CD14-positive monocyte (primary cell): ENCODE measurements around the gene CPB2. TPM values are rescaled to one million over a fixed set of nuclear protein-coding genes. Genes with fewer than 3 reads are reported as not detected.

ENCODE experiments used
- DNase-seq, 3 donors: peaks; one replicate each; pipeline ENCODE4 v3.0.0-alpha.2; 2011 to 2022
- H2AFZ ChIP-seq: 2 replicates; pipeline ENCODE4 v1.6.0; 2012; ENCODE audit warnings: mild to moderate bottlenecking, low read depth, low read length, inconsistent platforms; ENCODE audit not compliant: insufficient read depth, poor library complexity, severe bottlenecking
- H3K27ac ChIP-seq, 2 donors: 1 replicate in 1 of 2; 2 replicates in 1 of 2; pipeline ENCODE4 v1.5.1; 2012 to 2013; ENCODE audit warnings: low read length in 2 of 2, control low read depth in 1 of 2, inconsistent platforms in 1 of 2, low read depth in 1 of 2, mild to moderate bottlenecking in 1 of 2
- H3K27me3 ChIP-seq, 2 donors: one replicate each; pipeline versions ENCODE4 v1.6.0 to v1.6.1; 2011 to 2013; ENCODE audit warnings: low read length in 2 of 2; ENCODE audit not compliant: control insufficient read depth in 2 of 2, insufficient read depth in 2 of 2
- H3K36me3 ChIP-seq, 2 donors: replicated peaks in 1 of 2; 1 replicate in 1 of 2; 2 replicates in 1 of 2; pipeline versions ENCODE4 v1.5.1 to v1.6.1; 2012 to 2013; ENCODE audit warnings: low read length in 2 of 2, control low read depth in 1 of 2, inconsistent platforms in 1 of 2, mild to moderate bottlenecking in 1 of 2; ENCODE audit not compliant: insufficient read depth in 2 of 2, control insufficient read depth in 1 of 2
- H3K4me1 ChIP-seq, 2 donors: 1 replicate in 1 of 2; 2 replicates in 1 of 2; pipeline versions ENCODE4 v1.5.1 to v1.6.1; 2012 to 2013; ENCODE audit warnings: low read length in 2 of 2, control low read depth in 1 of 2, inconsistent platforms in 1 of 2, mild to moderate bottlenecking in 1 of 2, moderate library complexity in 1 of 2; ENCODE audit not compliant: insufficient read depth in 2 of 2, control insufficient read depth in 1 of 2
- H3K4me2 ChIP-seq: replicated peaks from 2 replicates; pipeline ENCODE3; 2012; ENCODE audit warnings: low read length, moderate library complexity, mild to moderate bottlenecking; ENCODE audit not compliant: poor library complexity, severe bottlenecking; ENCODE audit errors: extremely low read depth
- H3K4me3 ChIP-seq, 3 experiments: fragments of 200-600 bp in 1 of 3; sonication (generic) in 1 of 3; replicated peaks in 1 of 3; 1 replicate in 2 of 3; 2 replicates in 1 of 3; pipeline ENCODE4 v1.5.1; 2011 to 2013; ENCODE audit warnings: low read length in 3 of 3, mild to moderate bottlenecking in 3 of 3, control low read depth in 2 of 3, low read depth in 2 of 3, inconsistent platforms in 1 of 3, moderate library complexity in 1 of 3
- H3K79me2 ChIP-seq: 2 replicates; pipeline ENCODE4 v1.6.0; 2012; ENCODE audit warnings: mild to moderate bottlenecking, control low read depth, inconsistent platforms, low read length, moderate library complexity; ENCODE audit not compliant: insufficient read depth
- H3K9ac ChIP-seq: 2 replicates; pipeline ENCODE4 v1.6.0; 2017; ENCODE audit warnings: low read length, mild to moderate bottlenecking; ENCODE audit not compliant: insufficient read depth, poor library complexity, severe bottlenecking
- H3K9me3 ChIP-seq, 2 donors: replicated peaks in 1 of 2; 1 replicate in 1 of 2; 2 replicates in 1 of 2; pipeline versions ENCODE4 v1.5.1 to v1.6.1; 2012 to 2013; ENCODE audit warnings: low read length in 2 of 2, control low read depth in 1 of 2; ENCODE audit not compliant: control insufficient read depth in 1 of 2, insufficient read depth in 1 of 2
- H4K20me1 ChIP-seq: 2 replicates; pipeline ENCODE4 v1.6.0; 2012; ENCODE audit warnings: mild to moderate bottlenecking, low read length, control low read depth, moderate library complexity; ENCODE audit not compliant: insufficient read depth
- H3K27ac Mint-ChIP-seq, 7 donors: one replicate each; pipeline ENCODE4 v1.8.0; 2020; ENCODE audit warnings: mild to moderate bottlenecking in 7 of 7, mixed read lengths in 7 of 7, moderate library complexity in 6 of 7, inconsistent platforms in 2 of 7
- H3K27me3 Mint-ChIP-seq, 3 donors: one replicate each; pipeline ENCODE4 v1.8.0; 2021 to 2022; ENCODE audit warnings: low read depth in 3 of 3, mild to moderate bottlenecking in 3 of 3, mixed read lengths in 3 of 3, moderate library complexity in 3 of 3, inconsistent platforms in 1 of 3
- H3K36me3 Mint-ChIP-seq, 2 donors: one replicate each; pipeline ENCODE4 v1.8.0; 2020; ENCODE audit warnings: mixed read lengths in 2 of 2, inconsistent platforms in 1 of 2, mild to moderate bottlenecking in 1 of 2
- H3K4me1 Mint-ChIP-seq: one replicate; pipeline ENCODE4 v1.8.0; 2020; ENCODE audit warnings: mild to moderate bottlenecking, mixed read lengths
- H3K4me3 Mint-ChIP-seq, 2 donors: one replicate each; pipeline ENCODE4 v1.8.0; 2020; ENCODE audit warnings: mild to moderate bottlenecking in 2 of 2, mixed read lengths in 2 of 2, moderate library complexity in 1 of 2
- H3K9me3 Mint-ChIP-seq, 7 donors: one replicate each; pipeline ENCODE4 v1.8.0; 2020 to 2022; ENCODE audit warnings: mixed read lengths in 7 of 7, mild to moderate bottlenecking in 6 of 7, moderate library complexity in 6 of 7, inconsistent platforms in 2 of 7
- WGBS: methylation state at CpG from one replicate; pipeline ENCODE4 v1.1.5; 2013; ENCODE audit warnings: missing lambda C conversion rate; ENCODE audit not compliant: insufficient coverage; 5-methylcytosine and 5-hydroxymethylcytosine counted together
- intact Hi-C, 2 donors: fragments of 100-400 bp; cut with micrococcal nuclease; formaldehyde crosslinking; loops; one replicate each; pipeline versions ENCODE4 v1.15.0 to v1.15.1; 2023
- polyA plus RNA-seq, 3 donors: library from polyadenylated mRNA; depleted of rRNA in 1 of 3; unstranded in 2 of 3; stranded (reverse) in 1 of 3; fragments of 300-500 nt in 2 of 3; fragments of >200 nt in 1 of 3; fragmentation: Illumina TruSeq in 2 of 3; gene quantifications; 1 replicate in 2 of 3; 2 replicates in 1 of 3; pipeline ENCODE4 v1.2.3, GENCODE V29; 2012 to 2021
- TF ChIP-seq, protein P1 (sequence below): fragments of 200-600 bp; IDR thresholded peaks from one replicate; pipeline ENCODE4 v1.8.0; 2022; ENCODE audit warnings: antibody characterized with exemption, mild to moderate bottlenecking

CPB2 gene
- polyA plus RNA-seq, 3 donors: 0.15 to 0.18 TPM; not detected in 1

DNA sequence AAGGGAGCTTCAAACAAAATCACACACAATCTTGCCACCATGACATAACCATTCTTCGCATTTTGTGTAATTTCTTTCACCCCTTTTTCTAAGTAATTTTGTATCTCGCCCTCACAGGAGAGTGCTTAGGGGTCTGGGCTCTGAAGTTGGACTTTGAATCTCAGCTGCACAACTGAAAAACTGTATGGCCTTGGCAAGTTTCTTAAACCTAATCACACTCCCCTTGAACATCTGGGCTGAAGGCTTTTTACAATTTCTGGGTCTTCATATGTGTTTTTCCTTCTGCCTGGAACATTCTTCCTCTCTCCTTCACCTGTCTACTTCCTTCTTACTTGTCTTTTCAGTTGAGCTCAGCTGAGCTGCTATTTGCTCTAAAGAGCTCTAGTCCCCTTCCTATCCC is 24.3 kb upstream of the CPB2 start:
- H3K9ac ChIP-seq: no peak overlapping the region
- no peaks in the 10 kb centered on the region for H3K9me3 Mint-ChIP-seq
- H3K36me3 ChIP-seq: peaks cover 81 to 84% of the 10 kb centered on the region in 2 donors
- H2AFZ ChIP-seq: no peak overlapping the region
- intact Hi-C loops: loop anchor here (5.0 to 10.0 kb wide), 3 partner anchors 74 to 324 kb away; partner anchors contain the start of gene ZC3H13 (in 2 of the 2)
- no peaks in the 10 kb centered on the region for H3K9me3 ChIP-seq
- no CpG with 5 or more reads among the region's 2 CpGs for WGBS
- no peak overlapping the region for H3K4me2 ChIP-seq
- DNase-seq: no peak
- peaks cover 33% of the 10 kb centered on the region for H3K4me1 Mint-ChIP-seq
- TF ChIP-seq, protein P1, sequence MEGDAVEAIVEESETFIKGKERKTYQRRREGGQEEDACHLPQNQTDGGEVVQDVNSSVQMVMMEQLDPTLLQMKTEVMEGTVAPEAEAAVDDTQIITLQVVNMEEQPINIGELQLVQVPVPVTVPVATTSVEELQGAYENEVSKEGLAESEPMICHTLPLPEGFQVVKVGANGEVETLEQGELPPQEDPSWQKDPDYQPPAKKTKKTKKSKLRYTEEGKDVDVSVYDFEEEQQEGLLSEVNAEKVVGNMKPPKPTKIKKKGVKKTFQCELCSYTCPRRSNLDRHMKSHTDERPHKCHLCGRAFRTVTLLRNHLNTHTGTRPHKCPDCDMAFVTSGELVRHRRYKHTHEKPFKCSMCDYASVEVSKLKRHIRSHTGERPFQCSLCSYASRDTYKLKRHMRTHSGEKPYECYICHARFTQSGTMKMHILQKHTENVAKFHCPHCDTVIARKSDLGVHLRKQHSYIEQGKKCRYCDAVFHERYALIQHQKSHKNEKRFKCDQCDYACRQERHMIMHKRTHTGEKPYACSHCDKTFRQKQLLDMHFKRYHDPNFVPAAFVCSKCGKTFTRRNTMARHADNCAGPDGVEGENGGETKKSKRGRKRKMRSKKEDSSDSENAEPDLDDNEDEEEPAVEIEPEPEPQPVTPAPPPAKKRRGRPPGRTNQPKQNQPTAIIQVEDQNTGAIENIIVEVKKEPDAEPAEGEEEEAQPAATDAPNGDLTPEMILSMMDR: no peak
- no peak overlapping the region for H3K27ac ChIP-seq
- H3K27me3 Mint-ChIP-seq: no peaks in the 10 kb centered on the region
- peak overlapping the region in 3 of 7 donors; percentile 2 to 67 (median 60) for H3K27ac Mint-ChIP-seq
- H3K4me3 Mint-ChIP-seq: no peak overlapping the region
- peaks cover 79 to 85% of the 10 kb centered on the region in 2 donors for H3K36me3 Mint-ChIP-seq
- peaks cover 21 to 27% of the 10 kb centered on the region in 2 donors for H3K4me1 ChIP-seq
- H3K79me2 ChIP-seq: peaks cover 23% of the 10 kb centered on the region
- no peaks in the 10 kb centered on the region for H3K27me3 ChIP-seq
- no peak overlapping the region for H3K4me3 ChIP-seq
- H4K20me1 ChIP-seq: peaks cover 100% of the 10 kb centered on the region

DNA sequence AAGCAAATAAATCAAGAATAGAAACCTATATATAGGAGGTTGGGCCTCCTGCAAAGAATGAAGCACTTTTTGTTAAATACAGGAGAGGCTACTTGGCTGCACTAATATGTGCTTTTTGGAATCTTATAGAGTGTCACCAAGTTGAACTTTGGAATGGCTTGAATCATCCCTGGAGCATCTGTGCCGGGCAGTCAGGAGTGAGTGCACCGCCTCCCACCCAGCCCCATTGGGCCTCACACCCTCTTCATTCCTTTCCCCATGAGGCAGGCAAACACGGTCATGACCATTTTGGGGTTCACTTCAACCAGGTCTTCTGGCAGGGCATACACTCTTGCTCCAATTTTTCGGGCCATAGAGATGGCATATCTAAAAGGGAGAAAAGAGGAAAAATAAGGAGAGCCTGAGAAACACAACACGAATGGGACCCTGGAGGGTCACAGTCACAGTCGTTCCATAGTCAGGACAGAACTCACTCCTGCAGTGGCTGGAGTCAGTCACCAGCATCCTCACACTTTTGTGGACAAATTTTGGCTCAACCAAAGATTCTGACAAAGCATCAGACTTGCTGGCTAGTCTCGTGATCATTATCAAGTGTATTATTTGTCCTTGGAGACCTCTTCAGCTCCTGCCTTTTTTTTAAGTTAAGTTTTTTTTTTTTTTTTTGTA is 22.7 kb upstream of the CPB2 start:
- intact Hi-C loops: loop anchor here (5.0 to 10.0 kb wide), 3 partner anchors 73 to 323 kb away; partner anchors contain the start of gene ZC3H13 (in 2 of the 2)
- H3K4me1 ChIP-seq: peaks cover 21 to 27% of the 10 kb centered on the region in 2 donors
- peaks cover 65 to 69% of the 10 kb centered on the region in 2 donors for H3K36me3 Mint-ChIP-seq
- no peak overlapping the region for H3K9ac ChIP-seq
- H4K20me1 ChIP-seq: peaks cover 84% of the 10 kb centered on the region
- H3K36me3 ChIP-seq: peaks cover 65 to 67% of the 10 kb centered on the region in 2 donors
- WGBS: 85% methylated on average over 5 of the region's 7 CpGs
- no peak overlapping the region for H3K4me3 Mint-ChIP-seq
- no peak overlapping the region for H3K4me3 ChIP-seq
- no peak overlapping the region for H3K4me2 ChIP-seq
- H2AFZ ChIP-seq: no peak overlapping the region
- H3K27ac ChIP-seq: peak overlapping the region in 1 of 2 donors; percentile 62
- peak overlapping the region in 4 of 7 donors; percentile 32 to 84 (median 59) for H3K27ac Mint-ChIP-seq
- H3K27me3 Mint-ChIP-seq: no peaks in the 10 kb centered on the region
- DNase-seq: no peak
- H3K9me3 Mint-ChIP-seq: no peaks in the 10 kb centered on the region
- peaks cover 35% of the 10 kb centered on the region for H3K4me1 Mint-ChIP-seq
- TF ChIP-seq, protein P1: no peak
- no peaks in the 10 kb centered on the region for H3K27me3 ChIP-seq
- peaks cover 16% of the 10 kb centered on the region for H3K79me2 ChIP-seq
- no peaks in the 10 kb centered on the region for H3K9me3 ChIP-seq
